Smooth muscle cell (in vitro differentiated cells): ENCODE results near the gene CLEC14A. TPM values are rescaled to one million over a fixed set of nuclear protein-coding genes. Genes with fewer than 3 reads are reported as not detected.
A peak's percentile ranks its signal among the peaks of the same experiment; 100 is the strongest.

Experiments used
- DNase-seq: peaks from one replicate; lab custom pipeline; 2025; ENCODE audit not compliant: unreplicated experiment; lab: John Stamatoyannopoulos, UW
- H2AFZ ChIP-seq: fragments of 200-600 bp; sonication (generic); 2 replicates; pipeline ENCODE4 v1.6.0; 2016; ENCODE audit warnings: antibody characterized with exemption, low read depth, mild to moderate bottlenecking
- H3F3A ChIP-seq: fragments of 200-600 bp; sonication (generic); 2 replicates; pipeline ENCODE4 v1.6.0; 2017; ENCODE audit warnings: antibody characterized with exemption, low read depth
- H3K27ac ChIP-seq: fragments of 200-600 bp; sonication (generic); 2 replicates; pipeline ENCODE4 v1.5.1; 2016; ENCODE audit warnings: low read depth, mild to moderate bottlenecking
- H3K27me3 ChIP-seq: fragments of 200-600 bp; sonication (generic); 2 replicates; pipeline ENCODE4 v1.6.1; 2016; ENCODE audit warnings: low read depth, mild to moderate bottlenecking
- H3K36me3 ChIP-seq: fragments of 200-600 bp; sonication (generic); 2 replicates; pipeline ENCODE4 v1.5.1; 2016; ENCODE audit warnings: low read depth
- H3K4me1 ChIP-seq: fragments of 200-600 bp; sonication (generic); 2 replicates; pipeline ENCODE4 v1.5.1; 2016; ENCODE audit warnings: low read depth
- H3K4me2 ChIP-seq: fragments of 200-600 bp; sonication (generic); 2 replicates; pipeline ENCODE4 v1.6.0; 2016; ENCODE audit warnings: mild to moderate bottlenecking
- H3K4me3 ChIP-seq: fragments of 200-600 bp; sonication (generic); 2 replicates; pipeline ENCODE4 v1.5.1; 2016; ENCODE audit warnings: mild to moderate bottlenecking
- H3K79me2 ChIP-seq: fragments of 200-600 bp; sonication (generic); 2 replicates; pipeline ENCODE4 v1.6.0; 2016; ENCODE audit warnings: low read depth, mild to moderate bottlenecking
- H3K9ac ChIP-seq: fragments of 200-600 bp; sonication (generic); 2 replicates; pipeline ENCODE4 v1.6.0; 2016; ENCODE audit warnings: low read depth
- H3K9me3 ChIP-seq: fragments of 200-600 bp; sonication (generic); replicated peaks from 2 replicates; pipeline ENCODE4 v1.5.1; 2016; ENCODE audit warnings: low read depth
- H4K20me1 ChIP-seq: fragments of 200-600 bp; sonication (generic); 2 replicates; pipeline ENCODE4 v1.6.0; 2016; ENCODE audit warnings: low read depth
- CTCF ChIP-seq: fragments of 200-600 bp; sonication (generic); IDR thresholded peaks from 2 replicates; pipeline ENCODE4 v1.5.1; 2017; ENCODE audit warnings: borderline replicate concordance, mild to moderate bottlenecking, antibody characterized with exemption; ENCODE audit not compliant: insufficient read depth, poor library complexity, severe bottlenecking
- WGBS: methylation state at CpG from one replicate; pipeline ENCODE4 v1.1.7; 2016; ENCODE audit warnings: low lambda C conversion rate; 5-methylcytosine and 5-hydroxymethylcytosine counted together
- polyA plus RNA-seq: library from polyadenylated mRNA; unstranded; fragments of >200 nt; fragmentation: Nextera tagmentation; extraction: Ambion mirVana; gene quantifications from 2 replicates; pipeline ENCODE4 v1.2.1, GENCODE V29; 2016
- total RNA-seq: library from RNA; depleted of rRNA; stranded (reverse); fragments of >200 nt; gene quantifications from 2 replicates; pipeline ENCODE4 v1.2.3, GENCODE V29; 2014

CLEC14A gene
- total and polyA plus RNA-seq, 2 experiments from 2014 or later = 12.0 to 23.8 TPM

GRCh38 chr14:38207377-38207735 is 48.5 kb downstream of the CLEC14A start:
- Histone ChIP-seq H3F3A (no peaks in the 10 kb centered on the region), H3K36me3 (no peaks in the 10 kb centered on the region), H3K79me2 (peaks cover 18% of the 10 kb centered on the region), H3K4me2 (peak overlapping the region; percentile 96), H3K9ac (no peak overlapping the region), H2AFZ (peak overlapping the region; percentile 75), H3K27me3 (peaks cover 11% of the 10 kb centered on the region), H4K20me1 (no peaks in the 10 kb centered on the region), H3K27ac (no peak overlapping the region), H3K4me1 (peaks cover 10% of the 10 kb centered on the region), H3K9me3 (no peaks in the 10 kb centered on the region), H3K4me3 (peak overlapping the region; percentile 65)
- TF ChIP-seq CTCF = no peak
- DNase-seq = no peak
- 20% methylated on average over 5 of the region's 5 CpGs for WGBS

DNA sequence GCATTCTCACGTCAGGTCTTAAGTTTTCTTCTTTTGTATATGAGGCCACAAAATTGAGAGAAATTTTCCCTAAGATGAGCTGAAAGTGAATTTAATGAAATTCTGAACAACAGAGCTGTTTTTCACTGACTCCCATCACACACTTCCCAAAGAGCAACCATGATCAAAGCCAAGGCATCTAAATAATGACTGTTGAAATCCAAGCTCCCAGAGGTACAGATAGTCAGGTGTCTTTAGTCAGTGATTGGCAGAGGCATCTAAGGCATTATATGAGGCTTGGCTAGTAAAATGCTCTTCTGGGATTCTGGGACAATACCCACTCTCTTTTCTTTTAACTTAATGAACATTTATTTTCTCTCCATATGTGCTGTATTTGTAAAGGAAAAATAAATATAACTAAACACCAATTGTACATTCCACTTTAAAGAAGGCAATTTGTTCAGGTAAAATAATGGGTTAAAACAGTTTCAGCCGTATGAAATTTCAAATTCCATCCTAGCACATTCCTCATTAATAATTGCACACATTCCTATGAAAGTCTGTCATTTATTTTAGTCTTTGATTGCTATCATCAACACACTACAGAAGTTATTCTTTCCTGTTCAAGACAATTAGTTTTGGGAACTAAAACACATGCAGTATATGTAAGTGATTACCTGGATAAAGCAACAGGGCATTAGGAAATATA is 49.1 kb downstream of the CLEC14A start:
- no peak overlapping the region for H3K27ac ChIP-seq
- peak overlapping the region; percentile 75 for H2AFZ ChIP-seq
- H3F3A ChIP-seq = no peaks in the 10 kb centered on the region
- peaks cover 18% of the 10 kb centered on the region for H3K79me2 ChIP-seq
- no peaks in the 10 kb centered on the region for H3K9me3 ChIP-seq
- H3K4me1 ChIP-seq = peaks cover 10% of the 10 kb centered on the region
- H3K4me2 ChIP-seq = peak overlapping the region; percentile 96
- peaks cover 10% of the 10 kb centered on the region for H3K27me3 ChIP-seq
- H3K4me3 ChIP-seq = peak overlapping the region; percentile 65
- no peak for TF ChIP-seq CTCF
- WGBS = 72% methylated on average over 2 of the region's 2 CpGs
- no peaks in the 10 kb centered on the region for H3K36me3 ChIP-seq
- no peaks in the 10 kb centered on the region for H4K20me1 ChIP-seq
- DNase-seq = no peak
- H3K9ac ChIP-seq = no peak overlapping the region

GRCh38 chr14:38205949-38206665 is 49.8 kb downstream of the CLEC14A start:
- no peak overlapping the region for H2AFZ ChIP-seq
- no peak overlapping the region for H3K4me2 ChIP-seq
- H3K27ac ChIP-seq = no peak overlapping the region
- H4K20me1 ChIP-seq = no peaks in the 10 kb centered on the region
- 82% methylated on average over 5 of the region's 5 CpGs for WGBS
- no peak for TF ChIP-seq CTCF
- no peak for DNase-seq
- H3K36me3 ChIP-seq = no peaks in the 10 kb centered on the region
- H3K4me1 ChIP-seq = peaks cover 10% of the 10 kb centered on the region
- H3F3A ChIP-seq = no peaks in the 10 kb centered on the region
- peaks cover 7% of the 10 kb centered on the region for H3K27me3 ChIP-seq
- H3K9ac ChIP-seq = no peak overlapping the region
- peaks cover 17% of the 10 kb centered on the region for H3K79me2 ChIP-seq
- no peak overlapping the region for H3K4me3 ChIP-seq
- H3K9me3 ChIP-seq = no peaks in the 10 kb centered on the region
